Transverse colon (tissue), 4 donors: ENCODE measurements around the gene XAGE1A. TPM values are rescaled to one million over a fixed set of nuclear protein-coding genes. Genes with fewer than 3 reads are reported as not detected.
"Not testable (repeated sequence)": the region's sequence is repeated elsewhere in the genome, so short reads cannot be mapped to it uniquely, and the experiment has no call there.

Experiments
- DNase-seq: peaks from one replicate; pipeline ENCODE4 v3.0.0-alpha.2; 2019
- H3K27ac ChIP-seq, 4 donors: fragments of 200-600 bp; sonication (generic); 2 replicates each; pipeline ENCODE4 v1.5.1; 2016 to 2018; ENCODE audit warnings: inconsistent platforms in 4 of 4
- H3K27me3 ChIP-seq: fragments of 200-600 bp; sonication (generic); 2 replicates; pipeline ENCODE4 v1.5.1; 2017; ENCODE audit warnings: inconsistent platforms
- H3K36me3 ChIP-seq, 4 donors: fragments of 200-600 bp; sonication (generic); 2 replicates each; pipeline ENCODE4 v1.5.1; 2017 to 2019; ENCODE audit warnings: inconsistent platforms in 4 of 4
- H3K4me1 ChIP-seq, 4 donors: fragments of 200-600 bp; sonication (generic); 2 replicates each; pipeline ENCODE4 v1.5.1; 2017 to 2020; ENCODE audit warnings: inconsistent platforms in 4 of 4
- H3K4me3 ChIP-seq, 4 donors: fragments of 200-600 bp; sonication (generic); 1 replicate in 1 of 4; 2 replicates in 3 of 4; pipeline versions ENCODE4 v1.5.1 to v1.6.1; 2017 to 2019; ENCODE audit warnings: inconsistent platforms in 4 of 4
- H3K9me3 ChIP-seq, 2 donors: fragments of 200-600 bp; sonication (generic); 2 replicates each; pipeline ENCODE4 v1.5.1; 2017 to 2019; ENCODE audit warnings: inconsistent platforms in 2 of 2
- EP300 ChIP-seq: sonication (generic); formaldehyde crosslinking; IDR thresholded peaks from one replicate; pipeline ENCODE4 v1.6.1; 2017; ENCODE audit warnings: antibody characterized with exemption, low read depth
- POLR2A ChIP-seq: fragments of 450-650 bp; IDR thresholded peaks from one replicate; pipeline ENCODE4 v1.6.1; 2016; ENCODE audit warnings: antibody characterized with exemption, mild to moderate bottlenecking, moderate library complexity
- POLR2AphosphoS5 ChIP-seq, 3 donors: sonication (generic); formaldehyde crosslinking; IDR thresholded peaks; one replicate each; pipeline ENCODE4 v1.6.1; 2016; ENCODE audit warnings: antibody characterized with exemption in 3 of 3
- WGBS, 2 donors: methylation state at CpG; one replicate each; pipeline ENCODE4 v1.1.5; 2018; ENCODE audit warnings: low coverage in 1 of 2; 5-methylcytosine and 5-hydroxymethylcytosine counted together
- in situ Hi-C, 4 donors: fragments of 200-750 bp; cut with MboI; loops; one replicate each; pipeline versions ENCODE4 v1.15.0 to v1.15.1; 2017; ENCODE audit warnings: low sequenced_read_pairs in 3 of 4, low pct_ligation_motif_present in 1 of 4, low pct_unique_long_range_greater_than_20kb in 1 of 4
- intact Hi-C: fragments of 100-400 bp; cut with DNase I; formaldehyde crosslinking; loops from one replicate; pipeline ENCODE4 v1.15.1; 2023; ENCODE audit warnings: low total_unique reads
- small RNA-seq, 4 donors: library from RNA; depleted of rRNA; stranded (forward); fragments of <200 nt; gene quantifications; one replicate each; pipeline ENCODE3, GENCODE V24; 2016
- total RNA-seq, 4 donors: library from RNA; depleted of rRNA; stranded (reverse); fragments of >200 nt; gene quantifications; one replicate each; pipeline ENCODE4 v1.1.0, GENCODE V29; 2016
- TF ChIP-seq, protein P1 (sequence below), 5 experiments: fragments of 200-600 bp in 3 of 5; fragments of 450-650 bp in 2 of 5; sonication (generic) in 3 of 5; IDR thresholded peaks; 1 replicate in 2 of 5; 2 replicates in 3 of 5; pipeline ENCODE4 v1.5.1; 2016 to 2017; ENCODE audit warnings: antibody characterized with exemption in 5 of 5, inconsistent platforms in 3 of 5, mild to moderate bottlenecking in 2 of 5, moderate library complexity in 1 of 5

Gene XAGE1A
- total RNA-seq, 4 donors from 2014 or later: not detected

DNA sequence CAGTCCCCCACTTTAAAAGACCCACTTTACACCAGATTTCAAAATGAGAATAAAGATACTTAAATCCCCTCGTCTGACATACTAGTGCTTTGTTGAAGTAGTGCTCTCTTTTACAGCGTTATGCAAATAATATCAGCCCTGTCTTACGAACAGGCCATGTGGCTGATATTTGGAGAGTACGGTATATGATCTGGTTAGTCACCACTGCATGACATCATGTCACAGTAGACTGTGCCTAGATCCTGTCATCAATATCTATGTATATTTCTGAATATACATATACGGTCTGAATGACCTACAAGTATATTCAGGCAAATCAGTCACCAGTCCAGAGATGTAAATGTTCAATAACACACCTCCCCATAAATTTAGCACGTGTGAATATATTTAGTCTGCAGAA is 46.7 kb downstream of the XAGE1A start:
- Histone ChIP-seq H3K27me3 (no peaks in the 10 kb centered on the region), H3K4me1 (no peaks in the 10 kb centered on the region), H3K36me3 (no peaks in the 10 kb centered on the region), H3K27ac (no peak overlapping the region), H3K4me3 (no peak overlapping the region), H3K9me3 (no peaks in the 10 kb centered on the region)
- intact Hi-C loops: no loop called here
- in situ Hi-C loops: no loop called here
- DNase-seq: no peak
- 69% methylated on average over 3 to 6 of the region's 6 CpGs for WGBS, 2 donors
- TF ChIP-seq POLR2A (no peak), EP300 (no peak), POLR2AphosphoS5 (IDR thresholded peaks at IDR 0.05) (no peak)
- TF ChIP-seq, protein P1, sequence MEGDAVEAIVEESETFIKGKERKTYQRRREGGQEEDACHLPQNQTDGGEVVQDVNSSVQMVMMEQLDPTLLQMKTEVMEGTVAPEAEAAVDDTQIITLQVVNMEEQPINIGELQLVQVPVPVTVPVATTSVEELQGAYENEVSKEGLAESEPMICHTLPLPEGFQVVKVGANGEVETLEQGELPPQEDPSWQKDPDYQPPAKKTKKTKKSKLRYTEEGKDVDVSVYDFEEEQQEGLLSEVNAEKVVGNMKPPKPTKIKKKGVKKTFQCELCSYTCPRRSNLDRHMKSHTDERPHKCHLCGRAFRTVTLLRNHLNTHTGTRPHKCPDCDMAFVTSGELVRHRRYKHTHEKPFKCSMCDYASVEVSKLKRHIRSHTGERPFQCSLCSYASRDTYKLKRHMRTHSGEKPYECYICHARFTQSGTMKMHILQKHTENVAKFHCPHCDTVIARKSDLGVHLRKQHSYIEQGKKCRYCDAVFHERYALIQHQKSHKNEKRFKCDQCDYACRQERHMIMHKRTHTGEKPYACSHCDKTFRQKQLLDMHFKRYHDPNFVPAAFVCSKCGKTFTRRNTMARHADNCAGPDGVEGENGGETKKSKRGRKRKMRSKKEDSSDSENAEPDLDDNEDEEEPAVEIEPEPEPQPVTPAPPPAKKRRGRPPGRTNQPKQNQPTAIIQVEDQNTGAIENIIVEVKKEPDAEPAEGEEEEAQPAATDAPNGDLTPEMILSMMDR (IDR thresholded peaks at IDR 0.05): no peak

DNA sequence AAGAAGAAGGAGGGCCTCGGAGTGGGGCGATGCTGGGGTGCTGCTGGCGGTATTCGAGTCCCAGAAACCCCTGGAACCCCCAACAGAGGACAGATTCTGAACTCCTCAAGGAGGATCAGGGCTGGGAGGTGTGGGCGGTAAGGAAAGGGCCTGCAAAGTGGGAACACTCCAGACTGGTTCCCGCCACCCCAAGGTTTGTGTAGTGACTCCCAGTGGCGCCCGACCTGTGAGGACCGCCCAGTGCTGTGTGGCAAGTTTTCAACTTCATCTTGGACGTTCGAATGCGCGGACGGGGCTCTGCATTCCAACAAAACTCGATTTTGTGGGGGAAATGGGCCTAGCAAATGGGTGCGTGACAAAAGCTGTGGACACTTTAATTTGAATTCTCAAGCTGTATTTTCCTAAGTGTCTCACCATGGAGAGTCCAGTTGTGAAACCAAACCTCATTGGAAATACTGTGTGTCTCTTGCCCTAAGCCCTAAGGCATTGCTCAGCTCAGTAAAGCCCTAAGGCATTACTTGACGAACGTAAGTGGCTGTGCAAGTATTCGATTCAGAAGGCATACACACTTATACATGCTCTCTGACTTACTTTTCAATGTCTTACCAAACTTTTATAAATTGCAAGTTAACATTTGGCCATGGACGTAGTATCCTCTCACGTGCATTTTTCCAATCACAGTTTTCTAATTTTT is 48.7 kb downstream of the XAGE1A start:
- in situ Hi-C loops (no loop called here), intact Hi-C loops (no loop called here)
- no peaks in the 10 kb centered on the region for H3K4me1 ChIP-seq
- no peaks in the 10 kb centered on the region for H3K27me3 ChIP-seq
- H3K9me3 ChIP-seq: no peaks in the 10 kb centered on the region
- no peak for TF ChIP-seq POLR2A
- 84% methylated on average over 21 of the region's 21 CpGs; no CpG with 5 or more reads in 1 of the 2 donors for WGBS, 2 donors
- no peak overlapping the region for H3K27ac ChIP-seq
- no peak for DNase-seq
- H3K36me3 ChIP-seq: no peaks in the 10 kb centered on the region
- H3K4me3 ChIP-seq: no peak overlapping the region

DNA sequence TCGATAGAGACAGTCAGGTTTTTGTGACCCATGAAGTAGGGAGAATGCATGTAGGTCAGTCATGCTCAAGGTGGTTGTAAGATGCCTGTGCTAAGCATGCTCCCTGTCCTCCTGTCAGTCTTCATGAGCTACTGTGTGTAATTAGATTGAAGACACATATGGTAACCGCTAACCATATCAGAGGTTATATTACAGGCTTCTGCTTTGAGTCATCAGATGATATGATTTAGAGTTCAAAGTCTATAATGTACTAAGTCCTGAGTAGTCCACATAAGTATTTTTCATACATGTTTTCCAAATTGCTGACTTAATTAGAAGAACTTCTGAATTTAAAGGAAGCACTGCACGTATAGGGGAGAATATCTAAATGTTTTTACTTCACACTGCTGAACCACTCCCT is 53.2 kb downstream of the XAGE1A start:
- H3K9me3 ChIP-seq, H3K27ac ChIP-seq, intact Hi-C loops, H3K36me3 ChIP-seq, H3K27me3 ChIP-seq, H3K4me3 ChIP-seq, H3K4me1 ChIP-seq, in situ Hi-C loops, DNase-seq: not testable (repeated sequence)
- WGBS, 2 donors: 20 to 40% methylated on average over 1 to 3 of the region's 3 CpGs

Small RNA genes within 50 kb of the gene (small RNA-seq; reads per million reads assigned to genes)
- gene BX510359.8 (0 reads per million in 4 donors), gene RBM22P7 (0 reads per million in 4 donors)

Other genes starting within 250 kb of the XAGE1A start
- not detected for gene XAGE2, start 126.8 kb upstream of the XAGE1A start, total RNA-seq
- gene XAGE1B, start 21.3 kb downstream of the XAGE1A start, total RNA-seq: not detected
- not detected for gene SSX7, start 159.1 kb downstream of the XAGE1A start, total RNA-seq
- not detected for gene SSX2, start 211.4 kb downstream of the XAGE1A start, total RNA-seq